Hematopoietic multipotent progenitor cell treated with erythropoietin and hydrocortisone succinate and interleukin-3 and kit ligand, for 4 days (in vitro differentiated cells): ENCODE data around the gene CCDC124.

Experiments
- DNase-seq: peaks from one replicate; pipeline ENCODE4 v3.0.0-alpha.2; 2015

The CCDC124 gene

GRCh38 chr19:17989425-17990094 lies 56.7 kb downstream of the CCDC124 start:
- no peak for DNase-seq

GRCh38 chr19:17993076-17993813 lies 60.4 kb downstream of the CCDC124 start:
- DNase-seq = no peak
